Esophagus muscularis mucosa (tissue), 4 donors: ENCODE results near the gene SLC13A2. TPM values are rescaled to one million over a fixed set of nuclear protein-coding genes. Genes with fewer than 3 reads are reported as not detected.

Experiments used
- DNase-seq: peaks from one replicate; pipeline ENCODE4 v3.0.0-alpha.2; 2017; ENCODE audit errors: extremely low spot score
- H3K27ac ChIP-seq, 4 donors: fragments of 200-600 bp; sonication (generic); replicated peaks in 1 of 4; 1 replicate in 3 of 4; 2 replicates in 1 of 4; pipeline ENCODE4 v1.5.1; 2016 to 2019; ENCODE audit warnings: mild to moderate bottlenecking in 1 of 4
- H3K27me3 ChIP-seq, 4 donors: fragments of 200-600 bp; sonication (generic); one replicate each; pipeline versions ENCODE4 v1.5.1 to v1.6.0; 2016 to 2019
- H3K36me3 ChIP-seq, 4 donors: fragments of 200-600 bp; sonication (generic); one replicate each; pipeline ENCODE4 v1.5.1; 2016 to 2019
- H3K4me1 ChIP-seq, 4 donors: fragments of 200-600 bp; sonication (generic); one replicate each; pipeline ENCODE4 v1.5.1; 2016 to 2019
- H3K4me3 ChIP-seq, 4 donors: fragments of 200-600 bp; sonication (generic); 1 replicate in 2 of 4; 2 replicates in 2 of 4; pipeline ENCODE4 v1.5.1; 2016 to 2019; ENCODE audit warnings: mild to moderate bottlenecking in 4 of 4, moderate library complexity in 1 of 4
- H3K9me3 ChIP-seq, 4 donors: fragments of 200-600 bp; sonication (generic); 1 replicate in 3 of 4; 2 replicates in 1 of 4; pipeline ENCODE4 v1.5.1; 2016 to 2019
- EP300 ChIP-seq: sonication (generic); formaldehyde crosslinking; IDR thresholded peaks from one replicate; pipeline ENCODE4 v1.6.1; 2017; ENCODE audit warnings: antibody characterized with exemption
- POLR2A ChIP-seq: fragments of 450-650 bp; IDR thresholded peaks from one replicate; pipeline ENCODE4 v1.6.1; 2017; ENCODE audit warnings: antibody characterized with exemption, moderate library complexity, mild to moderate bottlenecking, low read depth
- POLR2AphosphoS5 ChIP-seq, 2 donors: sonication (generic); formaldehyde crosslinking; IDR thresholded peaks; one replicate each; pipeline ENCODE4 v1.6.1; 2017; ENCODE audit warnings: antibody characterized with exemption in 2 of 2
- WGBS: methylation state at CpG from one replicate; pipeline ENCODE4 v1.1.5; 2018; 5-methylcytosine and 5-hydroxymethylcytosine counted together
- intact Hi-C: fragments of 100-400 bp; cut with DNase I; formaldehyde crosslinking; loops from one replicate; pipeline ENCODE4 v1.15.1; 2023
- total RNA-seq, 4 donors: library from RNA; depleted of rRNA; stranded (reverse); fragments of >200 nt; gene quantifications; one replicate each; pipeline versions ENCODE4 v1.1.0 to v1.2.1, GENCODE V29; 2016
- TF ChIP-seq, protein P1 (sequence below), 3 experiments: fragments of 200-600 bp in 2 of 3; fragments of 450-650 bp in 1 of 3; sonication (generic) in 2 of 3; IDR thresholded peaks; one replicate each; pipeline ENCODE4 v1.5.1; 2017 to 2019; ENCODE audit warnings: antibody characterized with exemption in 3 of 3, mild to moderate bottlenecking in 2 of 3, moderate library complexity in 1 of 3

SLC13A2 gene
- total RNA-seq, 4 donors from 2014 or later: not detected

DNA sequence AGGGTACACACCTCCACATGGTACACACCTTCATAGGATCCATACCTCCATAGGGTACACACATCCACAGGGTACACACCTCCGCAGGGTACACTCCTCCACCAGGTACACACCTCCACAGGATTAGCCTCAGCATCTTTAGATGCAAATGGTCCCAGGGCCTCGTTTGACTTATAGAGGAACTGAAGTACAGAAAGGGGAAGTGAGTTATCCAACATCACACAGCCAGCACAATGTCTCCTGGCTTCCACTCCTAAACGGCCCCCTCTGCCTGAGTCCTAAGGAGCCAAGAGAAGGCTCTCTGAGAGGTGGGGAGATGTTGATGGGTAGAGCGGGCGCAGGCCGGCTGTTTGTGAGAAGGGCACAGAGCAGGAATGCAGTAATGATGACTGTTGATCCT is 44.7 kb downstream of the SLC13A2 start:
- TF ChIP-seq EP300: no peak
- TF ChIP-seq POLR2AphosphoS5 (IDR thresholded peaks at IDR 0.05): no peak
- TF ChIP-seq, protein P1, sequence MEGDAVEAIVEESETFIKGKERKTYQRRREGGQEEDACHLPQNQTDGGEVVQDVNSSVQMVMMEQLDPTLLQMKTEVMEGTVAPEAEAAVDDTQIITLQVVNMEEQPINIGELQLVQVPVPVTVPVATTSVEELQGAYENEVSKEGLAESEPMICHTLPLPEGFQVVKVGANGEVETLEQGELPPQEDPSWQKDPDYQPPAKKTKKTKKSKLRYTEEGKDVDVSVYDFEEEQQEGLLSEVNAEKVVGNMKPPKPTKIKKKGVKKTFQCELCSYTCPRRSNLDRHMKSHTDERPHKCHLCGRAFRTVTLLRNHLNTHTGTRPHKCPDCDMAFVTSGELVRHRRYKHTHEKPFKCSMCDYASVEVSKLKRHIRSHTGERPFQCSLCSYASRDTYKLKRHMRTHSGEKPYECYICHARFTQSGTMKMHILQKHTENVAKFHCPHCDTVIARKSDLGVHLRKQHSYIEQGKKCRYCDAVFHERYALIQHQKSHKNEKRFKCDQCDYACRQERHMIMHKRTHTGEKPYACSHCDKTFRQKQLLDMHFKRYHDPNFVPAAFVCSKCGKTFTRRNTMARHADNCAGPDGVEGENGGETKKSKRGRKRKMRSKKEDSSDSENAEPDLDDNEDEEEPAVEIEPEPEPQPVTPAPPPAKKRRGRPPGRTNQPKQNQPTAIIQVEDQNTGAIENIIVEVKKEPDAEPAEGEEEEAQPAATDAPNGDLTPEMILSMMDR (IDR thresholded peaks at IDR 0.05): no peak
- TF ChIP-seq POLR2A: no peak
- intact Hi-C loops: no loop called here
- DNase-seq: no peak
- Histone ChIP-seq H3K27me3 (peaks cover 0 to 16% (median 0%) of the 10 kb centered on the region in 4 donors), H3K36me3 (no peaks in the 10 kb centered on the region), H3K4me1 (no peaks in the 10 kb centered on the region), H3K9me3 (no peaks in the 10 kb centered on the region), H3K27ac (no peak overlapping the region), H3K4me3 (no peak overlapping the region)
- 80% methylated on average over 6 of the region's 6 CpGs for WGBS

DNA sequence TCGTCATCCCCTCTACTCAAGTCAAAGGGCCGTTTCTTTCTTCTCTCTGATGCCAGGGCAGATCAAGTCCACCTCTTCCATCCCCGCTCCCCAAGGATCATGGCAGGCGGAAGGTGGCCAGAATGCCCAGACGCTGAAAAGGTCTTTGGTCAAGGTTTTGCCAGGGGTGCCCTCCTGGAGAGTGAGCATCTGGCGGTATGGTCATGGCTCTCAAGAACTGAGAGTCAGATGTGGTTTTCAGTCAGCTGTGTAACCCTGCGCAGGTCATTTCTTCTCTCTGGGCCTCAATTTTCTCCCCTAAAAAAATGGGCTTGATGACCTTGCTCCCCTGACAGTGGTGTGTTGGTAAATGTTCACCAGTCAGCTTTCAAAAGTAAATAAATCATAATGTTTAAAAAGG is 45.1 kb downstream of the SLC13A2 start:
- intact Hi-C loops: no loop called here
- H3K36me3 ChIP-seq: no peaks in the 10 kb centered on the region
- 80% methylated on average over 6 of the region's 7 CpGs for WGBS

DNA sequence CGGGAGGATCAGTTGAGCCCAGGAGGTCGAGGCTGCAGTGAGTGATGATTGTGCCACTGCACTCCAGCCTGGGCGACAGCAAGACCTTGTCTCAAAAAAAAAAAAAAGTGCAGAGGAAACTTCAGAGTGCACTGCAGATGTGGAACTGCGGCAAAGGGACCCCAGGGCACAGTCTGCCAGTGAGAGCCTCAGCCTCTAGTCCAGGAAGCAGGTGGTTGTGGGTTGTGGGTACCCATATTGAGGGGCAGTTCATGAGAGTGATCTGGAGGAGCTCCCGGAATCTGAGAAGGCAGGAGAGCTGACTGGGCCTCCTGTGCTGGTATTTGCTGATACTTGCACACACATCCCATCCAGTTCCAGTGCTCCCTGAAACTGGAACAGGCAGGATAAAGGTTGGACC is 45.8 kb downstream of the SLC13A2 start:
- 74% methylated on average over 5 of the region's 5 CpGs for WGBS

More for the DNA sequence above, 45.1 kb downstream of the SLC13A2 start:
- TF ChIP-seq POLR2A (no peak), EP300 (no peak), POLR2AphosphoS5 (IDR thresholded peaks at IDR 0.05) (no peak)
- TF ChIP-seq, protein P1 (IDR thresholded peaks at IDR 0.05): no peak
- no peak for DNase-seq
- Histone ChIP-seq H3K4me1 (no peaks in the 10 kb centered on the region), H3K4me3 (no peak overlapping the region), H3K27ac (no peak overlapping the region), H3K27me3 (peaks cover 0 to 12% (median 0%) of the 10 kb centered on the region in 4 donors), H3K9me3 (no peaks in the 10 kb centered on the region)

DNA sequence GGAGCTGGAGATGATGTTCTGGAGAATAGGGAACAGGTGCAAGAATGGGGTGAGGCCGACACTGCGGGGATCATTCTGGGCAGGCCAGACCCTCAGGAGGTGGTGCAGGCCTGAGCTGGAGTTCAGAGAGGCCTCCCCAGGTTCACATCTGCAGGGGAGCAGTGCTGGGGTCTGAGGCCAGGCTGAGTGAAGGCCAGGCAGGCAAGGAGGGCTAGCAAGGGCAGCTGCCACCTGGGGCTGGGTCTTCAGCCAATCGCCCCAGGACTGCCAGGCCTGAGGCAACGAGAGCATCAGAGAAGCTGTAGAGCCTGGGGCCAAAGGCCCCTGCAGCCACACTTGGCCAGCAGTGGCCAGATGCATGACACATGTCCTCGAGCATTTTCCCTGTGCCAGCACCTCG is 47.2 kb downstream of the SLC13A2 start:
- Histone ChIP-seq H3K27ac (no peak overlapping the region), H3K4me1 (peaks cover 0 to 7% (median 7%) of the 10 kb centered on the region in 4 donors), H3K27me3 (no peaks in the 10 kb centered on the region), H3K4me3 (no peak overlapping the region), H3K9me3 (no peaks in the 10 kb centered on the region), H3K36me3 (no peaks in the 10 kb centered on the region)
- no peak for DNase-seq
- WGBS: 85% methylated on average over 3 of the region's 6 CpGs
- TF ChIP-seq POLR2AphosphoS5 (IDR thresholded peaks at IDR 0.05) (no peak), POLR2A (no peak), EP300 (no peak)
- TF ChIP-seq, protein P1 (IDR thresholded peaks at IDR 0.05): no peak
- intact Hi-C loops: no loop called here

More for the DNA sequence above, 45.8 kb downstream of the SLC13A2 start:
- H3K4me3 ChIP-seq: no peak overlapping the region
- no peak for DNase-seq
- intact Hi-C loops: no loop called here
- H3K4me1 ChIP-seq: no peaks in the 10 kb centered on the region
- H3K9me3 ChIP-seq: no peaks in the 10 kb centered on the region
- peaks cover 0 to 6% (median 0%) of the 10 kb centered on the region in 4 donors for H3K27me3 ChIP-seq
- TF ChIP-seq, protein P1 (IDR thresholded peaks at IDR 0.05): no peak
- TF ChIP-seq POLR2A: no peak
- no peak overlapping the region for H3K27ac ChIP-seq
- H3K36me3 ChIP-seq: no peaks in the 10 kb centered on the region
